Liver (tissue), 9 donors: ENCODE measurements around the gene NAPA. TPM values are rescaled to one million over a fixed set of nuclear protein-coding genes. Genes with fewer than 3 reads are reported as not detected.

Experiments used
- DNase-seq: peaks from one replicate; pipeline ENCODE4 v3.0.0-alpha.2; 2017; ENCODE audit warnings: low spot score
- H3K27ac ChIP-seq, 2 donors: one replicate each; pipeline ENCODE4 v1.7.0; 2013; ENCODE audit warnings: inconsistent platforms in 2 of 2, low read length in 2 of 2, control low read depth in 1 of 2, low read depth in 1 of 2, mild to moderate bottlenecking in 1 of 2
- H3K27me3 ChIP-seq, 4 donors: one replicate each; pipeline versions ENCODE4 v1.6.1 to v1.7.0; 2013; ENCODE audit warnings: low read length in 3 of 4, inconsistent platforms in 1 of 4, mild to moderate bottlenecking in 1 of 4, moderate library complexity in 1 of 4; ENCODE audit not compliant: control insufficient read depth in 4 of 4, insufficient read depth in 4 of 4
- H3K36me3 ChIP-seq, 4 donors: one replicate each; pipeline versions ENCODE4 v1.6.1 to v1.7.0; 2013; ENCODE audit warnings: low read length in 3 of 4, mild to moderate bottlenecking in 3 of 4, low read depth in 1 of 4, moderate library complexity in 1 of 4; ENCODE audit not compliant: control insufficient read depth in 4 of 4, insufficient read depth in 3 of 4
- H3K4me1 ChIP-seq, 4 donors: one replicate each; pipeline versions ENCODE4 v1.6.1 to v1.7.0; 2013; ENCODE audit warnings: low read length in 3 of 4, mild to moderate bottlenecking in 3 of 4, moderate library complexity in 1 of 4; ENCODE audit not compliant: control insufficient read depth in 4 of 4, insufficient read depth in 4 of 4
- H3K4me3 ChIP-seq, 3 donors: one replicate each; pipeline versions ENCODE4 v1.6.1 to v1.7.0; 2013; ENCODE audit warnings: low read length in 3 of 3, control low read depth in 1 of 3, low read depth in 1 of 3, mild to moderate bottlenecking in 1 of 3
- H3K9ac ChIP-seq, 2 donors: one replicate each; pipeline ENCODE4 v1.7.0; 2013; ENCODE audit warnings: low read length in 2 of 2, mild to moderate bottlenecking in 2 of 2, moderate library complexity in 2 of 2, control low read depth in 1 of 2, low read depth in 1 of 2
- H3K9me3 ChIP-seq, 4 donors: one replicate each; pipeline versions ENCODE4 v1.6.1 to v1.7.0; 2013; ENCODE audit warnings: low read length in 3 of 4; ENCODE audit not compliant: control insufficient read depth in 4 of 4
- CTCF ChIP-seq: fragments of 150-350 bp; IDR thresholded peaks from 2 replicates; pipeline ENCODE4 v1.5.1; 2017; ENCODE audit warnings: improper control_type of control experiment, low read depth, low read length; ENCODE audit not compliant: missing input control
- FOXA1 ChIP-seq: IDR thresholded peaks from 2 replicates; pipeline ENCODE4 v1.6.1; 2016; ENCODE audit warnings: antibody characterized with exemption
- GABPA ChIP-seq, 2 donors: IDR thresholded peaks in 1 of 2; conservative IDR thresholded peaks in 1 of 2; 2 replicates each; pipeline ENCODE4 v1.6.1; 2016; ENCODE audit warnings: antibody characterized with exemption in 2 of 2, mild to moderate bottlenecking in 1 of 2, moderate library complexity in 1 of 2
- HNF4G ChIP-seq: IDR thresholded peaks from 2 replicates; pipeline ENCODE4 v1.6.1; 2016; ENCODE audit warnings: antibody characterized with exemption
- JUND ChIP-seq, 2 donors: IDR thresholded peaks; 2 replicates each; pipeline ENCODE4 v1.6.1; 2016; ENCODE audit warnings: antibody characterized with exemption in 2 of 2
- MAX ChIP-seq: IDR thresholded peaks from 2 replicates; pipeline ENCODE4 v1.6.1; 2016; ENCODE audit warnings: antibody characterized with exemption
- RAD21 ChIP-seq, 2 donors: IDR thresholded peaks; 2 replicates each; pipeline ENCODE4 v1.6.1; 2016; ENCODE audit warnings: antibody characterized with exemption in 2 of 2, mild to moderate bottlenecking in 2 of 2
- TAF1 ChIP-seq: conservative IDR thresholded peaks from 2 replicates; pipeline ENCODE4 v1.6.1; 2016; ENCODE audit warnings: antibody characterized with exemption, mild to moderate bottlenecking
- YY1 ChIP-seq: IDR thresholded peaks from 2 replicates; pipeline ENCODE4 v1.6.1; 2016; ENCODE audit warnings: antibody characterized with exemption, mild to moderate bottlenecking
- ZBTB33 ChIP-seq: IDR thresholded peaks from 2 replicates; pipeline ENCODE4 v1.6.1; 2016; ENCODE audit warnings: antibody characterized with exemption
- WGBS: extraction: QIAGEN DNeasy Blood & Tissue Kit; methylation state at CpG from one replicate; pipeline ENCODE4 v1.1.7; 2013; 5-methylcytosine and 5-hydroxymethylcytosine counted together
- polyA plus RNA-seq, 2 donors: library from polyadenylated mRNA; stranded (reverse) in 1 of 2; unstranded in 1 of 2; fragments of 200-250 nt in 1 of 2; fragments of >200 nt in 1 of 2; fragmentation: Nextera tagmentation in 1 of 2; extraction: Ambion mirVana in 1 of 2; gene quantifications; one replicate each; pipeline versions ENCODE4 v1.2.1 to v1.2.3, GENCODE V29; 2013 to 2015
- total RNA-seq, 2 donors: library from RNA; depleted of rRNA; stranded (reverse); fragments of >200 nt; gene quantifications; one replicate each; pipeline ENCODE4 v1.2.3, GENCODE V29; 2014
- donor health status: healthy.
- donor health status: healthy.
- donor health status: healthy.
- donor health status: healthy.
- donor health status: healthy.

The NAPA gene
- total and polyA plus RNA-seq, 4 donors = 73.4 to 132 (median 120) TPM

GRCh38 chr19:47491358-47492136, 23.3 kb downstream of the NAPA start:
- 87% methylated on average over 22 of the region's 22 CpGs for WGBS
- H3K9me3 ChIP-seq = no peaks in the 10 kb centered on the region
- no peak for TF ChIP-seq MAX
- no peak for TF ChIP-seq YY1
- peaks cover 0 to 3% (median 0%) of the 10 kb centered on the region in 4 donors for H3K4me1 ChIP-seq
- no peak overlapping the region for H3K9ac ChIP-seq
- H3K27ac ChIP-seq = no peak overlapping the region
- no peak for DNase-seq
- H3K4me3 ChIP-seq = no peak overlapping the region
- no peaks in the 10 kb centered on the region for H3K27me3 ChIP-seq
- H3K36me3 ChIP-seq = peaks cover 24 to 74% (median 30%) of the 10 kb centered on the region in 4 donors

- H3K27ac ChIP-seq = no peak overlapping the region
- H3K27me3 ChIP-seq = no peaks in the 10 kb centered on the region
- no peak overlapping the region for H3K4me3 ChIP-seq
- 70% methylated on average over 3 of the region's 3 CpGs for WGBS
- peaks cover 0 to under 1% (median 0%) of the 10 kb centered on the region in 4 donors for H3K4me1 ChIP-seq
- no peak for TF ChIP-seq CTCF
- no peak for TF ChIP-seq TAF1
- TF ChIP-seq HNF4G = no peak
- no peak for TF ChIP-seq JUND (IDR thresholded peaks at IDR 0.05)
- no peak for TF ChIP-seq RAD21 (IDR thresholded peaks at IDR 0.05)
- no peak for TF ChIP-seq GABPA (IDR thresholded peaks at IDR 0.05 in 1 of 2, conservative IDR thresholded peaks at IDR 0.05 in 1 of 2)
- TF ChIP-seq ZBTB33 = no peak
- DNase-seq = no peak
- no peak overlapping the region for H3K9ac ChIP-seq
- no peaks in the 10 kb centered on the region for H3K9me3 ChIP-seq
- peaks cover 24 to 68% (median 27%) of the 10 kb centered on the region in 4 donors for H3K36me3 ChIP-seq
Observed at GRCh38 chr19:47490847-47491246, 24.0 kb downstream of the NAPA start.

- Histone ChIP-seq H3K9ac (no peak overlapping the region), H3K27ac (no peak overlapping the region), H3K36me3 (peaks cover 23 to 64% (median 25%) of the 10 kb centered on the region in 4 donors), H3K4me1 (no peaks in the 10 kb centered on the region), H3K9me3 (no peaks in the 10 kb centered on the region), H3K27me3 (no peaks in the 10 kb centered on the region), H3K4me3 (no peak overlapping the region)
- WGBS = 91% methylated on average over 7 of the region's 7 CpGs
- TF ChIP-seq RAD21 (IDR thresholded peaks at IDR 0.05) = no peak
- no peak for TF ChIP-seq FOXA1
- no peak for TF ChIP-seq MAX
- TF ChIP-seq YY1 = no peak
- DNase-seq = no peak
Observed at GRCh38 chr19:47490031-47490430, 24.8 kb downstream of the NAPA start.
